ENCODE measurements around the gene RAB9A.
A peak's percentile ranks its signal among the peaks of the same experiment; 100 is the strongest.
"Not testable (repeated sequence)": the region's sequence is repeated elsewhere in the genome, so short reads cannot be mapped to it uniquely, and the experiment has no call there.

Gene RAB9A

DNA sequence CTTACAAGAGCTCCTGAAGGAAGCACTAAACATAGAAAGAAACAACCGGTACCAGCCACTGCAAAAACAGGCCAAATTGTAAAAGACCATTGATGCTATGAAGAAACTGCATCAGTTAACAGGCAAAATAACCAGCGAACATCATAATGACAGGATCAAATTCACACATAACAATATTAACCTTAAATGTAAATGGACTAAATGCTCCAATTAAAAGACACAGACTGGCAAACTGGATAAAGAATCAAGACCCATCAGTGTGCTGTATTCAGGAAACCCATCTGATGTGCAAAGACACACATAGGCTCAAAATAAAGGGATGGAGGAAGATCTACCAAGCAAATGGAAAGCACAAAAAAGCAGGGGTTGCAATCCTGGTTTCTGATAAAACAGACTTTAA, 37.7 kb downstream of the RAB9A start:
- DNase-seq; in situ Hi-C loops (cut with MboI; ENCODE audit: low pct_unique_long_range_greater_than_20kb, low sequenced_read_pairs): not testable (repeated sequence)

DNA sequence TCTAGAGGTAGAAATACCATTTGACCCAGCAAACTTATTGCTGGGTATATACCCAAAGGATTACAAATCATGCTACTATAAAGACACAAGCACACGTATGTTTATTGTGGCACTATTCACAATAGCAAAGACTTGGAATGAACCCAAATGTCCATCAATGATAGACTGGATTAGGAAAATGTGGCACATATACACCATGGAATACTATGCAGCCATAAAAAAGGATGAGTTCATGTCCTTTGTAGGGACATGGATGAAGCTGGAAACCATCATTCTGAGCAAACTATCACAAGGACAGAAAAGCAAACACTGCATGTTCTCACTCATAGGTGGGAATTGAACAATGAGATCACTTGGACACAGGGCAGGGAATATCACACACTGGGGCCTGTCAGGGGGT, 41.6 kb downstream of the RAB9A start:
- in situ Hi-C loops (cut with MboI; ENCODE audit: low pct_unique_long_range_greater_than_20kb, low sequenced_read_pairs); DNase-seq: not testable (repeated sequence)

DNA sequence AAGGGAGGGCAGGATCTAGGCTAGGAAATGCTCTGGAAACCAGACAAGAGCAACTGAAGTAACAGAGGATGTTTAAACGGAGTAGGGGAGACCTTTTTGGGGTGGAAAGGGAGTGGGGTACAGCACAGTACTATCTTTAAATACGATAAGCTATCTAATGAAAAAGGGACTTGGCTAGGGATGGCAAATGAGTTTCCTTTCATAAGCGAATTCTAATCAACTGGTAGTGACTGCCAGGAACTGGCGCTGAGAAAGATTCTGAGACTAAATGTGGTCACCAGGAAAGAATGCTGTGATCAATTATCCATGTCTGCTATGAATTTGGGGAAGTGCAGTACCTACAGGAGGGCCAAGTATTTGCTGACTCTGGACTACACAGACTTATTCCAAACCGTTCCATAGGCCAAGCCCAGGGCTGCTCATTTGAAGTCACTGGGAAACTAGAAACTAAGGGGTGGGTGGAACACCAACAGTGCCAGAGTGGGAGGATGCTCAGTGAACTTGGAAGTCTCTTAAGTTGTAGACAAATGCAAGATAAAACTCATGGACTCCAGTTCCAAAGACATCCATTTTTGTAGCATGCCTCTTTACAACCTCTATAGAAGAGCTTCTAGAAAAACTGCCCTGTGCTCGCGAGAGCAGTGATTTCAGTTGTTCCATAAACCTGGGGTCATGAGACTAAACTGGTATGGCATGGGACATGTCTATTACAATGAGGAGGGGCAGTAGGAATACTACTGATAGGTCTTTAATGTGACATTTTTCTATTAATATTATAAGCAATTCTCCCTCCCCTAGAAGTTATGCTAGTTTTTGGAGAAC, 43.5 kb downstream of the RAB9A start:
- DNase-seq, result peak; percentile 58
- in situ Hi-C loops (cut with MboI; ENCODE audit: low pct_unique_long_range_greater_than_20kb, low sequenced_read_pairs), result no loop called here

DNA sequence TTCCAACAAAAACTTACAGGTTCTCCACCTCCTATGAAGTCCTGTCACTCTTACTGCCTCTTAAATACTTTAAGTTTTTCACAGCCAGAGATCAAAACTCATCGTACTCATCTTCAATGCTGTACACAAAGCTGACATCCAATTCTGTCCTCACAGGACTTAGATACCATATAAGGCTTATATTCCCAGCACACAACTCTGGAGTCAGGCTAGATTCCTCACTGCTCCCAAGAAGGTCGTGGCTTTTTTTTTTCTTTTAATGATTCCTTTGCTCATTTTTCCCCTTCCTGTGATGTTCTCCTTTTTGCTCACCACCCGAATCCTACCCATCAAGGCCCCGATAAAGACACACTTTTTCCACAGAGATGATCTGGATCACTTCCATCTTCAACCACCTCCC, 44.6 kb downstream of the RAB9A start:
- in situ Hi-C loops (cut with MboI; ENCODE audit: low pct_unique_long_range_greater_than_20kb, low sequenced_read_pairs), result no loop called here

DNA sequence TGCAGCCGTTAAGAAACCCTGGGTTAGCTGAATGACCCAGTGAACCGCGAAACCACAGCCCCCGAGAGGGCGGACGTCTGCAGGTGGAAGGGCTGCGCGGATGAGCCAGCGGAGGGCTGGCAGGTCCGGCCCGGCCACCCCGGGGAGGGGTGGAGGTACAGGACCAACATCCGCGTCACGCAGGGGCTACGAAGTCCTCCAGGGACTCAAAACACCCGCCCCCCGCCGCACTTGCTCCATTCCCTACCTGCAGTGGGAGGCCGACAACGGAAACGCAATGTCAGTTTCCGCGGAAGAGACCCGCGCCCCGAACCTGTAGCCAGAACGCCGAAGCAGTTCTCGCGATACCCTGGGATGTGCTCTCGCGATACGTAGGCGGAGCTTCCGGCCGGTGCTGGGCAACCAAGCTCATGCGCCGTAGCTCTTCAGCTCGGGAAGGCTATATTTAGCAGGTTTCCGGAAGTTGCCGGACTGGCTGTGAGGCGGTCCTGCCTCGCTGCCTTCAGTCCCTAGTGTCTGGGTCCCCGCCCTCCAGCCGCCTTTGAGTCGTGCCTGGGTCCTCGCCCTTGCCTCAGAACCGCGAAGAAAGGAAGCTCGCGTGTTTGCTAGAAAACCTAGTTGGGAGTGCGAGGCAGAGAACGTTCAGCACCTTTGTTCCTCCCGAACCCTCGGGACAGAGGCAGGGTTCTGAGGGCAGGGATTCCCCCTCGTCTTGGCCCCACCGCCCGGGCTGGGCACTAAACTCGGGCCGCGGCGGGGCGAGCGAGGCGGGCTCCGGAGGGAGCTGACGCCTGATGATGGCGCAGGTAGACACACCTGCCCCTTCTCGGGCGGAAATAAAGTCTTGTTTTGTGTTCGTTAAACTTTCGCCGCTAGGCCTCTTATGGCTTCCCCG, 45.6 kb downstream of the RAB9A start, which contains the start of the genes OFD1 and TRAPPC2:
Gene OFD1, plus strand, starts transcription at position 471 of the 895 bp plus-strand sequence. Its CDS starts 324 bp downstream, at position 795.
Gene TRAPPC2, minus strand, starts transcription at position 343 of the 895 bp plus-strand sequence. CDS start 14,657 bp downstream, outside the sequence.
- in situ Hi-C loops (cut with MboI; ENCODE audit: low pct_unique_long_range_greater_than_20kb, low sequenced_read_pairs), result no loop called here

More for the DNA sequence above, 44.6 kb downstream of the RAB9A start:
- DNase-seq, result no peak

DNA sequence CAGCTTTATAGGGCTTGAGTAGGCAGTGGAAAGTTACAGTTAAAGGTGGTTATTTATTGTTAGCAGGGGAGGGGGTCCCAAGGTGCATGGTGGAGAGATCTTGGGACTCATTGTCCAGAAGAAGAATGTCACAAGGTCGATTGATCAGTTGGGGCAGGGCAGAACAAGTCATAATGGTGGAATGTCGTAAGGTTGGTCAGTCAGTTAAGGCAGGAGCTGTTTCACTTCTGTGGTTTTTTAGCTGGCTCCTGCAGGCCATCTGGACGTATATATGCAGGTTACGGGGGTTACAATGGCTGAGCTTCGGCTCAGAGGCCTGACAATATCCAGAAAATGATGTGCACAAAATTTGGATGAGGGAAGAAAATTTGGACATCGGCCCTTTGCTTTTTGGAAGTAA, 52.8 kb downstream of the RAB9A start:
- in situ Hi-C loops (cut with MboI; ENCODE audit: low pct_unique_long_range_greater_than_20kb, low sequenced_read_pairs), result no loop called here
- DNase-seq, result no peak

More for the DNA sequence above, 45.6 kb downstream of the RAB9A start, which contains the start of the genes OFD1 and TRAPPC2:
- peak; percentile 98 for DNase-seq

DNA sequence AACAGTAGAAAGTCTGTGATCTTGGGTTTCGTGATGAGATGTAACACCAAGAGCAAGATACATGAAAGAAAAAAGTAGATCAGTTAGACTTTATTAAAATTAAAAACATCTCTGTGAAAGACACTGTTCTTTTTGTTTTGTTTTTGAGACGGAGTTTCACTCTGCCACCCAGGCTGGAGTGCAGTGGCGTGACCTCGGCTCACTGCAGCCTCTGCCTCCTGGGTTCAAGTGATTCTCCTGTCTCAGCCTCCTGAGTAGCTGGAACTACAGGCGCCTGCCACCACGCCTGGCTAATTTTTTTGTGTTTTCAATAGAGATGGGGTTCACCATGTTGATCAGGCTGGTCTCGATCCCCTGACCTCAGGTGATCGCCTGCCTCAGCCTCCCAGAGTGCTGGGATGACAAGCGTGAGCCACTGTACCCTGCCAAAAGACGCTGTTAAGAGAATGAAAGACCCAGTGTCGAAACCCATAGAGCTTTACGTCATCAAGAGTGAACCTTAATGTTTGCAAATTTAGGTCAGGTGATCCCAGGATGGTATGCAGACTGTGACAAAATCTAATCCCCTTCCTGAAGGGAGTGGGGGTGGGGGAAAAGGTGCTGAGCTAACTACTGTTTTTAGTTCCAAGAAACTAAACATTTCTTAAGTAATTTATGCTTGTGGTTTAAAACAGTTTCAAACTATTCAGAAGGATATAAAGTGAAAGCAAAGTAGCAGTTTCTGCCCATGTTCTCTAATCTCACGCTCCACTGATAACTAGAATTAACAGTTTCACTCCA, 53.7 kb downstream of the RAB9A start:
- no peak for DNase-seq
- in situ Hi-C loops (cut with MboI; ENCODE audit: low pct_unique_long_range_greater_than_20kb, low sequenced_read_pairs), result no loop called here

DNA sequence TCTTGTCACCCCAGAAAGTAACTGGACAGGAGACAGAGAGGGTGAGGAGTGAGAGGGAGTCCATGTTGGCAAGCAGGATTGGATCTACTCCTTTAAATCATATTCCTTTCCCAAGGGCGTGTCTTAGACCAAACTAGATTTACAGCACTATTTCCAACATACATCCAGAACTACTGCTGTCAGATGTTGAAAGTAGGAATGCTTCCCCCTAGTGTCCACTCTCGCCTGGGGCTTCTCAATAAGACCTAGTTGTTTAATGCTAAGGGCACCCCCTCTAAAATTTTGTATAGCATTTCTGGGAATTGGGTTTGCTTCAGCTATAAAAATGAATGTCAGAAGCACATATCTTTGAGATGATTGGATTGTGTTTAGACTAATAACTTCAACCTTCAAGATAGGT, 58.9 kb downstream of the RAB9A start:
- peak; percentile 56 for DNase-seq
- in situ Hi-C loops (cut with MboI; ENCODE audit: low pct_unique_long_range_greater_than_20kb, low sequenced_read_pairs), result no loop called here

DNA sequence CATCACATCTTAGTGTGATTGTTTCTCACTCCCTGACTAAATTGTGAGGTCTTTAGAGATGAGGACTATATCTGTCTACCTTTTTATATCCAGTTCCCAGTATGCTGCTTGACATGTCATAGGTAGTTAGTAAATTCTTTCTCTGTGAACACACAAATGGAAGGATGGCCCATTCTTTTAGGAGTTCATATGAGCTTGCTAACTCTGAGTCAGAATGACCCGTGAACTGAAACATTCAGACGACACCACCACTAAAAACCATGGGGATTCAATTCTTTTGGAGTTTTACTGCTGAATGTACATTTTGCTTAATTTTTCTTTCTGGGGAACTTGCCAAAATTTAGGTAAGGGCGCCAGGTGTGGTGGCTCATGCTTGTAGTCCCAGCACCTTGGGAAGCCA, 59.6 kb downstream of the RAB9A start:
- no peak for DNase-seq
- in situ Hi-C loops (cut with MboI; ENCODE audit: low pct_unique_long_range_greater_than_20kb, low sequenced_read_pairs), result no loop called here

DNA sequence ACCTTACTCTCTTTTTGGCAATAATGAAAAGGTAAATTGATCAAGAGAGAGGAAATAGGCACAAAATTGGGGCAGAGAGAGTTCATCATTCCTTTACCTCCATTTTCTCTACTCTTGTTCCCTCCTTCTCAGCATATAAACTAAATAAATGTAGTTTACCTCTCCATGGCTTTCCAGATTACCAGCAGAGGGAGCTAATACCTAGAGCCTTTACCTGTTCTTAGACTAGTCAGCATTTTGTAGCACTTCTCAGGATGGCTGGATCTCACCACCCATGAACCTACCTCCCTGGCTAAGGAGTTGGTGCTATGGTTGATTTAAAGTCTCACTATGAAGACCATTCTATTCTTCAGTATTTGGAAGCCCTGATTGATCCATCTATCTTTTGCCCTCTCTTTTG, 61.3 kb downstream of the RAB9A start:
- DNase-seq, result peak; percentile 78
- in situ Hi-C loops (cut with MboI; ENCODE audit: low pct_unique_long_range_greater_than_20kb, low sequenced_read_pairs), result loop anchor here (25.0 kb wide), 1 partner anchor 262 kb away; no protein-coding TSS in a partner anchor

DNA sequence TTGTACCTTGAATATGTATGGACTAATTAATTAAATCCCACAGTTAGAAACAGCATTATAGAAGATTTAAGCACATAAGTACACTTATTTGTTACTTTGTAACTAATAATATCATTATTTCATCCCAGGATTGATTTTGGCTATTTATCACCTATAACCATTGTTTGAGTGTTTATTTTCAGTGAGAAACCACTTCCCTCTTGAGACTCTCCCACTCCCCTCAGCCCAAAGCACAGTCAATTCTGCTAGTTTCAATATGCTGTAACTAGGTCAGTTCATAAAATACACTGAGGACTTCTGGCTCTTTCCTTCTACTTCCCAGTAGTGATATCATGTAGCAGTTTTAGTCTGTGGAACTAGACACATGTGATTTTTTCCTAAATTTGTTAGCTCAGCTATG, 61.9 kb downstream of the RAB9A start:
- in situ Hi-C loops (cut with MboI; ENCODE audit: low pct_unique_long_range_greater_than_20kb, low sequenced_read_pairs), result loop anchor here (25.0 kb wide), 1 partner anchor 261 kb away; no protein-coding TSS in a partner anchor
- DNase-seq, result no peak

DNA sequence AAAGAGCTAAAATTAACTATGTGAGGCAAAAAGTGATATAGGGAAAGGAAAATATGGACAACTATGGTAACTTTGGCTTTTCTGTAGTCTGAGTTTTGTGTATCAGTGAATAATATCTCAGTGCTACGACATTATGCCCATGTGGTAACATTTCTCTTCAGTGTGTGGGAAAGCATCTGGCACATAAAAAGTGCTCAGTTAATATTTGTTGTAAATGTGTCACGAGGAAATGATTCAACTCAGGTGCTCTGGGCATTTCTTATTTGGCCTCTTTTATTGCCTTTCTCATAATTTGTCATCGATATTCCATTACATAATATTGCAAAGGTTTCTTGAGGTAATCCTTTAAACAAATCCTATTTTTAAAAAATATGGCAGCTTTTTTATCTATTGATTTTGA, 63.2 kb downstream of the RAB9A start:
- in situ Hi-C loops (cut with MboI; ENCODE audit: low pct_unique_long_range_greater_than_20kb, low sequenced_read_pairs), result loop anchor here (25.0 kb wide), 1 partner anchor 260 kb away; no protein-coding TSS in a partner anchor
- DNase-seq, result no peak

DNA sequence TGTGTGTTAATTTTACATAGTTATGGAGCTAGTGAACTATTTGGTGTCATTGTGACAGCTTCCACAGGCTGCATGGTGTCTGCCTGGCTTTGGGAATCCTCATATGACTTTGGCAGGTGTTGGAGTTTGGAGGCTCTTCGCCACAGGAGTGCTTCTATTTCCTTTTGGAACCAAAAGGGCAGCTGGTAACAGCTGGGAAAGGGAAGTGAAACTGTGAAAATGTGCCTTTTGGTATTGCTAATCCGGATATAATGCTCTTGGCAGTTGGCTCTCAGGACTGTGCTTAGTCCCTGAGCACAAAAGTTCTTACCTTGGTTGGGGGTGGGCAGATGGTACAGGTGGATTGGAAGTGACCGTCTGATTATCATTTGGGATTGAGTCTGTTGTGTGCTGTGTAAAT, 63.7 kb downstream of the RAB9A start:
- DNase-seq, result peak; percentile 63
- in situ Hi-C loops (cut with MboI; ENCODE audit: low pct_unique_long_range_greater_than_20kb, low sequenced_read_pairs), result loop anchor here (25.0 kb wide), 1 partner anchor 260 kb away; no protein-coding TSS in a partner anchor

DNA sequence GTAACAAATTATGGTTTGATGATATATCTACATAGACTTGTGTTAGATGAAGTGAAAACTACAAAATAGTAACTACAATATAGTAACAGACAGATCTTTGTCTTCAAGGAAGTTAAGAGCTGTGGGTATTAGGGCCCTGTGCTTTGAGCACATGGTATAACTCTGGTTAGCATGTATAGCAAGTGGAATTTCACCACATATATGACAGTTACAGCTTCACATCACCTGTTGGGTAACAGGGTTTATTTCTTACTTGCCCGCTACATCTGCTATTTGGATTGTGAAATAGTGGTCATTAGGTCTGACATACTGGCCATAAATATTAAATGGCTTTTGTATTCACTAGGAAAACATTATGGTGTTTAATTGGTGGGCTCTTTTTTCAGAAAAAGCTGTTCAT, 65.8 kb downstream of the RAB9A start:
- in situ Hi-C loops (cut with MboI; ENCODE audit: low pct_unique_long_range_greater_than_20kb, low sequenced_read_pairs), result loop anchor here (25.0 kb wide), 1 partner anchor 258 kb away; no protein-coding TSS in a partner anchor
- no peak for DNase-seq

DNA sequence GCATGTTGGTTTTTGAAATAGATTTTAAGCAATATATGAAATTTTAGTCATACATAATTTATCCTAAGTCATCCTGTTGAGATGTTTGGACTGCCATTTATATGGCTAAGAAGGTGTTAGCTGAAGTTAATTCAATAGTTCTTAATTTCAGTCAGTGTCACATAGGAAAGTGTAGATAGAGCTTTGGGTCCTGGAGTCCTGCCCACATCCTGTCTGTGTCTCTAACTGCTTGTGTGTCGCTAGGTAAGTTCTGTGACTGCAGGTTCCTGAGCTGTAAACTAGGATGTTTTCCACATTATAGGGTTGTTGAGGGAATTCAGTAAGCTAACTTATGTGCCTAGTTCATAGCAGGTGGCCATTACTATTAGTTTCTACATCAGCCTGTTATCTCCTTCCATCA, 66.3 kb downstream of the RAB9A start:
- no peak for DNase-seq
- in situ Hi-C loops (cut with MboI; ENCODE audit: low pct_unique_long_range_greater_than_20kb, low sequenced_read_pairs), result loop anchor here (25.0 kb wide), 1 partner anchor 257 kb away; no protein-coding TSS in a partner anchor

DNA sequence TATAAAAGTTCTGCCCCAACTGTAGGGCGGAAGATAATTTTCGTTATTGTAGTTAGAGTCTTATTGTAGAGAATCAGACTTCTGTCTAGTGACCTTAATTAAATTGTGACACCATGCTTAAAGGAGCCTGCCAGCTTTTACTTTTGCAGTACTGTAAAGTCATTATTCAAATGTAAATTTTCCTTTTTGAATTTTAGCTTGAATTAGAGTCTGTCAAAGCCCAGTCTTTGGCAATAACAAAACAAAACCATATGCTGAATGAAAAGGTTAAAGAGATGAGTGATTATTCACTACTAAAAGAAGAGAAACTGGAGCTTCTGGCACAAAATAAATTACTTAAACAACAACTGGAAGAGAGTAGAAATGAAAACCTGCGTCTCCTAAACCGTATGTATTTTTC, 67.5 kb downstream of the RAB9A start:
- DNase-seq, result no peak
- in situ Hi-C loops (cut with MboI; ENCODE audit: low pct_unique_long_range_greater_than_20kb, low sequenced_read_pairs), result loop anchor here (25.0 kb wide), 1 partner anchor 256 kb away; no protein-coding TSS in a partner anchor

DNA sequence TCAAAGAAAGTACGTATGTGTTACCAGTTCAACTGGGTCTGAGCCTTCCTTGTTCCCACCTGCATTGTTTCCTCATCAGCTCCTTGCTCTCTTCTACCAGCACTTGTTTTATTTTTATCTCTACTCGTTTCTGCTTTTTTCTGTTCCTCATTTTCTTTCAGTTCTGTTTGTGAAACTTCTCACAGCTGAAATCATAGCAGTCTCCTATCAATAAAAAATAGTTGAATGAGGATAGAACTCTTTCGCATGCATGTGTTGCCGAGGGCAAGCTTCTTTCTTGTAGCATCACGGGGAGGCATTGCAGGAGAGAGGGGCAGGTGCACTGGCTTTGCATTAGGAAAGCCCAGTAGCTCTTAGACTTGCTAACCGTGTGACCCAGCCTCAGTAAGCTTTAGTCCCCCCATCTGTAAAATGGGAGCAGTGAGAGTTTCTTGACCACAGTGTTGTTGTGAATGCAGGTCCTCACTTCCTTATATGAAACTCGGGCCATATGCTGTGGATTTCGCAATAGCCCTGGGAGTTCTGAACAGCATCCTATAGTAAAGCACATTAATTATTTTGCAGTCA, 70.3 kb downstream of the RAB9A start:
- in situ Hi-C loops (cut with MboI; ENCODE audit: low pct_unique_long_range_greater_than_20kb, low sequenced_read_pairs), result loop anchor here (25.0 kb wide), 1 partner anchor 253 kb away; no protein-coding TSS in a partner anchor
- DNase-seq, result peak; percentile 52
